HG02884 (cell line): Measurements from ENCODE around the gene PTPN23.
"Not testable (repeated sequence)": the region's sequence is repeated elsewhere in the genome, so short reads cannot be mapped to it uniquely, and the experiment has no call there.

Experiments used
- ATAC-seq: cut with Tn5 transposase; IDR thresholded peaks from one replicate; pipeline ENCODE4 v1.9.1; 2021; ENCODE audit warnings: mild to moderate bottlenecking, moderate library complexity; ENCODE audit not compliant: unreplicated experiment

The PTPN23 gene

DNA sequence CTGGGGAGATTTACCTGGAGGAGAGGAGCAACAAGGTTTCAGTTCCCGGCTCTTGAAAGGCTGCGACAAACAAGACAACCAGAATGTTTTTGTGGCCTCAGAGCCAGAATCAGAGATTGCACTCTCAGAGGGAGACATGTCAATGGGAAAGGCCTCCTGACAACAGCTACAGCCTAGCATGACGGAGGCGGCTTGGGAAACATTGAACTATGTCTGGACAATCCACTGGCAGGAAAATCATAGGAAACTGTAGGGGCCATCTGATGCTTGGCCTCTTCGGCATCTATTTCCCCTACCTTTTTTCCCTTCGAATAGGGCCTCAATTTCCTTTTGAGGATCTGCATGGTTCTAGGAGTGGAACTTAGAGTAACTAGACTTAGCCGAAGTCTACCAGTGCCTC is 13.2 kb upstream of the PTPN23 start:
- ATAC-seq, result no peak

DNA sequence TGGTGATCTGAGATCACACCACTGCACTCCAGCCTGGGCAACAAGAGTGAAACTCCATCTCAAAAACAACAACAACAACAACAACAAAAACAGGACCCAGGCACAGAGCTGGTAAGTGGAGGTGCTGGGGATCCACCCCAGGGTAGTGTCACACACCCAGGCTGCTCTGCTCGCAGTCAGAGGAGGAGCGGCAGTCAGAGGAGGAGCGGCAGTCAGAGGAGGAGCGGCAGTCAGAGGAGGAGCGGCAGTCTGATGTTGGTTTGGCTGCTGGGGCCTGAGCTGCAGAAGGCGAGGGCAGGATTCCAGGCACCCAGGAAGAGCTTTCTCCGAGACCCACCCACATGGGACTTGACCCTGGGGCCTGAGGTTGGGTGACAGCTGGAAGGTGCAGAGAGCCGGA is 10.8 kb upstream of the PTPN23 start:
- ATAC-seq, result not testable (repeated sequence)

GRCh38 chr3:47370887-47371697 is 9.7 kb upstream of the PTPN23 start:
- no peak for ATAC-seq

DNA sequence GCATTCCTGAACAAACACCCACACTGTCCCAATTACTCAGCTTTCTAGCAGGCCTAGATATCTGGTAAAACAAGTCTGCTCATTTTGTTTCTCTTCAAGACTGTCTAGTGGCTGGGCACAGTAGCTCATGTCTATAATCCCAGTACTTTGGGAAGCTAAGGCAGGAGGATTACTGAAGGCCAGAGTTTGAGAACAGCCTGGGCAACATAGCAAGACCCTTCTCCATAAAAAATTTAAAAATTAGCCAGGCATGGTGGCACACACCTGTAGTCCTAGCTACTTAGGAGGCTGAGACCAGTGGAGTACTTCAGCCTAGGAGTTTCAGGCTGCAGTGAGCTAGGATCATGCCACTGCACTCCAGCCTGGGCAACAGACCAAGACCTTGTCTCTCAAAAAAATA is 6.2 kb upstream of the PTPN23 start:
- ATAC-seq, result no peak

- ATAC-seq, result no peak
Measured at GRCh38 chr3:47376393-47376792, 4.4 kb upstream of the PTPN23 start.

DNA sequence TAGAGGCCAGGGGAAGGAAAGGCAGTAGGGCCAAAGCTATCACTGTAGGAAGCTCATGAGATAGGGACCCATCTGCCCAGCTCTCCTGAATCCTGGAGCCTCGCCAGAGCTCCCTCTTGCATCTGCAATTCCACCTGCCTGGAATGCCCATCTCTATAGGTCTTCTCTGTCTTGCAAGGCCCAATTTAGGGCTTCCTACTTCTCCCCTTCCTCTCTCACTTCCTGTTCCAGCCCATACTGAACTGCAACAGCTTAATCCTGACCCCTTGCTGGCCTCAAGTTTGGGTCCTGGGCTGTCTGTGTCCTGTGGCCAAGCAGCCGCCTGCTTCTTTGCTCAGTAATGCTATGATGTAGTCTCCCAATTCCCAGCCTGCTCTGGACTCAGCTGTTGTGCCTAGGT is 3.6 kb upstream of the PTPN23 start:
- no peak for ATAC-seq

- no peak for ATAC-seq
Measured at GRCh38 chr3:47378869-47379268, 2.0 kb upstream of the PTPN23 start.

- no peak for ATAC-seq
Measured at GRCh38 chr3:47379411-47379899, 1.4 kb upstream of the PTPN23 start.

- ATAC-seq, result no peak
Measured at GRCh38 chr3:47380026-47380600, 708 bp upstream of the PTPN23 start.

DNA sequence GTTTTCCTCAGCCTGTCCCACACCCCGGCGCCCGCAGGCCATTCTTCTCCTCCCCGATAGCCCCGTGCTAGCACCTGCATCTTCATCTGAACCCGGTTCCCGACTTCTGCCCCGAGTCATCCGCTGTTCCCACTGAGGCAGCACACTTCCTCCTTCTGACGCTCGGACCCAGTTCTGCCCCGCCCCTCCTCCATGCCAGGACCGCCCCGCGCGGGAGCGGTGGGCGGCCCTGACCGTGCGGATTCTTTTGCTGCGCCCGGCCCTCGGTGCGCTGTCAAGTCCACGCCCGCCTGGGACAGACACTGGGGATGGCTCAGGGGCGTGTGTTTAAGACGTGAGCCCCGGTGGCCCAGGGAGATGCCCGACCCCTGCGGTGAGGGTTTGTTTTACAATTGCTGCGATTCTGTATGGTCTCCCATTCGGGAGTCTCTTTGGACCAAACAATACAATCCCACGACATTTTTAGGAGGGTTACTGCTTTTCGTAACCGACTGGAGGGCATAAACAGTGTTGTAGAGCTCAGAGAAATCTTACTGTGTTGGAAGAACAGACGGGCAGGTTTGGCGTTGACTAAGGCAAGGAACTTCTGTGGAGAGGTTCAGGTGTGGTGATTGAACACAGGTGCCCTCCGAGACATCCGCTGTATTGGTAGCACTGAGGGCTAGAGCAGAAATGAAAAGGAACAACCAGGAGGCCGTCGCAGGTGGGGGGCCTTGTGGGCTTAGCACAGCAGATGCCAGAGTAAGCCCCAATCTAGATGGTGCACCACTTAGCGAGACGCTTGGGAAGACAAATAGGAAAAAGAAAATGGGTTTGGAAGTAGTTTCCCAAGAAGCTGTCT is 716 bp downstream of the PTPN23 start:
- ATAC-seq, result peak; percentile 53

GRCh38 chr3:47384425-47384824 is 3.6 kb downstream of the PTPN23 start:
- no peak for ATAC-seq

GRCh38 chr3:47385007-47385406 is 4.2 kb downstream of the PTPN23 start:
- no peak for ATAC-seq

GRCh38 chr3:47385796-47386195 is 5.0 kb downstream of the PTPN23 start:
- no peak for ATAC-seq

GRCh38 chr3:47392933-47393332 is 12.1 kb downstream of the PTPN23 start:
- ATAC-seq, result no peak

GRCh38 chr3:47394140-47394870 is 13.5 kb downstream of the PTPN23 start:
- no peak for ATAC-seq

- no peak for ATAC-seq
Measured at GRCh38 chr3:47394881-47395280, 14.1 kb downstream of the PTPN23 start.

DNA sequence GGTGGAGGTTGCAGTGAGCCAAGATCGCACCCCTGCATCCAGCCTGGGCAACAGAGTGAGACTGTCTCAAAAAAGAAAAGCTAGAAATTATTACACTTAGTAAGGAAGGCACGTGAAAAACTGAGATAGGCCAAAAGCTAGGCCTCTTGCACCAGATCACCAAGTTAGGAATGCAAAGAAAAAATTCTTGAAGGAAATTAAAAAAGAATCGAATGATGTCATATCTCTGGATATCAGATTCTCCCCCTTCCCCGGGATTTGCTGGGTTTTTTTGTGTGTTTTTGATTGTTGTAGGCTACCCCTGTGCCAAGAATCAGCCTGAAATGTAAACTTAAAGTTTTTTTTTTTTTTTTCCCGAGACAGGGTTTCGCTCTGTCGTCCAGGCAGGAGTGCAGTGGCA is 17.4 kb downstream of the PTPN23 start:
- ATAC-seq, result no peak

GRCh38 chr3:47399016-47399415 is 18.2 kb downstream of the PTPN23 start:
- no peak for ATAC-seq

GRCh38 chr3:47399531-47400270 is 18.9 kb downstream of the PTPN23 start:
- ATAC-seq, result no peak

DNA sequence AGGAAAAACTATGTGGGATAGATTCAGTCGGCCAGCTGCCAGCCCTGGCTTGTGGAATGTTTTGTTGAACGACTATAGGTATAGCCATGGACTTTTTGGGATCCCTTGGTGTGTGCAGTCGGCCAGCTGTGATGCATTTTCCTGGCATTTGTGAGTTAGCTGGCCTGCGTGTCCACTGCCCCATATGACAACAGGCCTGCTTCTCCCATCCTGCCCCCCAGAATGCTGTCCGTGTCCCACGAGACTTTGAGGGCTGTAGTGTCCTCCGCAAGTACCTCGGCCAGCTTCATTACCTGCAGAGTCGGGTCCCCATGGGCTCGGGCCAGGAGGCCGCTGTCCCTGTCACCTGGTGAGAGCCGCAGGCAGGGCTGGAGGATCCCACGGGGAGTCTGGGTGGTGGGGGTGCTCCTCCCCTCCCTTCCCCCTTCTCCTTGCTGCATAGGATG is 23.6 kb downstream of the PTPN23 start:
- no peak for ATAC-seq
